Endothelial cell of umbilical vein (primary cell): ENCODE results near the gene HRH3. TPM values are rescaled to one million over a fixed set of nuclear protein-coding genes. Genes with fewer than 3 reads are reported as not detected.

Source experiments
- BruUV-seq: library from RNA; stranded (reverse); fragments of 400-500 nt; replicated peaks from 2 replicates; lab custom pipeline; 2021; lab: Mats Ljungman, UMichigan
- CTCF ChIA-PET: fragments of 300-600, 350-600 bp; sonication (Branson Sonifier 250); formaldehyde crosslinking; loops from one replicate; lab custom pipeline; 2021; ENCODE audit warnings: antibody characterized with exemption, inconsistent platforms; lab: Charles Lee
- POLR2A ChIA-PET: fragments of 300-600, 350-600 bp; sonication (Branson Sonifier 250); formaldehyde crosslinking; loops from one replicate; lab custom pipeline; 2021; ENCODE audit warnings: antibody characterized with exemption, inconsistent platforms; lab: Charles Lee
- DNase-seq: peaks from one replicate; pipeline ENCODE4 v3.0.0-alpha.2; 2011; ENCODE audit warnings: low read depth, low spot score
- FAIRE-seq: peaks from 2 replicates; lab custom pipeline; 2011; peaks lifted over from hg19 to GRCh38; lab: Jason Lieb, UNC
- H2AFZ ChIP-seq: 2 replicates; pipeline ENCODE4 v1.6.0; 2012; ENCODE audit warnings: low read depth, low read length, control low read depth, inconsistent platforms
- H3K27ac ChIP-seq: 2 replicates; pipeline ENCODE4 v1.5.1; 2011; ENCODE audit warnings: low read depth, mild to moderate bottlenecking, control low read depth, low read length, moderate library complexity; ENCODE audit not compliant: insufficient read depth
- H3K27me3 ChIP-seq, 2 experiments: 2 replicates each; pipeline versions ENCODE4 v1.6.0 to v1.6.1; 2011; ENCODE audit warnings: low read length in 2 of 2, mixed read lengths in 1 of 2; ENCODE audit not compliant: control insufficient read depth in 2 of 2, insufficient read depth in 2 of 2
- H3K36me3 ChIP-seq, 2 experiments: 2 replicates in 1 of 2; 3 replicates in 1 of 2; pipeline ENCODE4 v1.5.1; 2011; ENCODE audit warnings: low read length in 2 of 2, mild to moderate bottlenecking in 1 of 2, moderate library complexity in 1 of 2; ENCODE audit not compliant: control insufficient read depth in 2 of 2, insufficient read depth in 2 of 2; ENCODE audit errors: extremely low read depth in 1 of 2
- H3K4me1 ChIP-seq: 3 replicates; pipeline ENCODE4 v1.5.1; 2011; ENCODE audit warnings: mild to moderate bottlenecking, low read length; ENCODE audit not compliant: control insufficient read depth, insufficient read depth; ENCODE audit errors: extremely low read depth
- H3K4me2 ChIP-seq: 2 replicates; pipeline ENCODE4 v1.6.1; 2011; ENCODE audit warnings: low read length, control low read depth, mixed read lengths; ENCODE audit not compliant: insufficient read depth
- H3K4me3 ChIP-seq, 3 experiments: fragments of 200-600 bp in 1 of 3; sonication (generic), shearing (Covaris generic) in 1 of 3; replicated peaks in 1 of 3; 2 replicates each; pipeline ENCODE4 v1.5.1; 2011 to 2016; ENCODE audit warnings: control low read depth in 3 of 3, low read length in 3 of 3, mild to moderate bottlenecking in 2 of 3, inconsistent platforms in 1 of 3, low read depth in 1 of 3, moderate library complexity in 1 of 3; ENCODE audit not compliant: insufficient read depth in 1 of 3
- H3K79me2 ChIP-seq: 2 replicates; pipeline ENCODE4 v1.6.0; 2012; ENCODE audit warnings: low read length, inconsistent platforms; ENCODE audit not compliant: control insufficient read depth, insufficient read depth
- H3K9ac ChIP-seq: replicated peaks from 2 replicates; pipeline ENCODE3; 2011; ENCODE audit warnings: low read length, control low read depth; ENCODE audit not compliant: insufficient read depth; ENCODE audit errors: extremely low read depth
- H3K9me1 ChIP-seq: replicated peaks from 3 replicates; pipeline ENCODE4 v1.6.0; 2011; ENCODE audit warnings: mild to moderate bottlenecking, low read length; ENCODE audit not compliant: control insufficient read depth, insufficient read depth; ENCODE audit errors: extremely low read depth
- H3K9me3 ChIP-seq: replicated peaks from 2 replicates; pipeline ENCODE4 v1.5.1; 2012; ENCODE audit warnings: low read length, inconsistent platforms; ENCODE audit not compliant: control insufficient read depth, insufficient read depth
- H4K20me1 ChIP-seq: replicated peaks from 2 replicates; pipeline ENCODE3; 2011; ENCODE audit warnings: mild to moderate bottlenecking, low read length; ENCODE audit not compliant: control insufficient read depth, insufficient read depth; ENCODE audit errors: extremely low read depth
- CTCF ChIP-seq, 2 donors: IDR thresholded peaks; 1 replicate in 1 of 2; 2 replicates in 1 of 2; pipeline ENCODE4 v1.5.1; 2011; ENCODE audit warnings: low read length in 2 of 2, mild to moderate bottlenecking in 2 of 2, moderate library complexity in 2 of 2, control low read depth in 1 of 2, inconsistent platforms in 1 of 2, low read depth in 1 of 2; ENCODE audit not compliant: insufficient read depth in 1 of 2; ENCODE audit errors: extremely low read depth in 1 of 2
- FOS ChIP-seq: IDR thresholded peaks from 2 replicates; pipeline ENCODE4 v1.6.1; 2011; ENCODE audit warnings: mild to moderate bottlenecking, low read length, moderate library complexity, borderline replicate concordance; ENCODE audit not compliant: insufficient read depth
- GATA2 ChIP-seq: IDR thresholded peaks from 2 replicates; pipeline ENCODE4 v1.7.0; 2011; ENCODE audit warnings: low read depth, mild to moderate bottlenecking, moderate library complexity, mixed read lengths, low read length; ENCODE audit not compliant: insufficient read length, insufficient read depth
- dilution Hi-C: fragments of 300-500 bp; cut with MboI; formaldehyde crosslinking; loops from one replicate; pipeline ENCODE4 v1.15.0; 2019; ENCODE audit warnings: low sequenced_read_pairs; ENCODE audit not compliant: extremely low pct_ligation_motif_present
- intact Hi-C: fragments of 100-400 bp; cut with micrococcal nuclease; formaldehyde crosslinking; loops from one replicate; pipeline ENCODE4 v1.10.0; 2022
- polyA plus RNA-seq, 4 experiments: library from polyadenylated mRNA; depleted of rRNA in 3 of 4; stranded (reverse) in 3 of 4; unstranded in 1 of 4; fragments of >200 nt; gene quantifications; 2 replicates each; pipeline versions ENCODE4 v1.2.1 to v1.2.3, GENCODE V29; 2011 to 2012; ENCODE audit warnings: missing spikeins in 1 of 4
- total RNA-seq: library from RNA; stranded (reverse); gene quantifications from 2 replicates; pipeline ENCODE4 v1.2.3, GENCODE V29; 2021
- TF ChIP-seq, protein P1 (sequence below): IDR thresholded peaks from 2 replicates; pipeline ENCODE4 v1.6.1; 2011; ENCODE audit not compliant: insufficient read depth, insufficient read length

The HRH3 gene
- total and polyA plus RNA-seq, 2 donors (not counting 3 experiments of a cell fraction or from before 2014, with no cell fraction given): not detected

DNA sequence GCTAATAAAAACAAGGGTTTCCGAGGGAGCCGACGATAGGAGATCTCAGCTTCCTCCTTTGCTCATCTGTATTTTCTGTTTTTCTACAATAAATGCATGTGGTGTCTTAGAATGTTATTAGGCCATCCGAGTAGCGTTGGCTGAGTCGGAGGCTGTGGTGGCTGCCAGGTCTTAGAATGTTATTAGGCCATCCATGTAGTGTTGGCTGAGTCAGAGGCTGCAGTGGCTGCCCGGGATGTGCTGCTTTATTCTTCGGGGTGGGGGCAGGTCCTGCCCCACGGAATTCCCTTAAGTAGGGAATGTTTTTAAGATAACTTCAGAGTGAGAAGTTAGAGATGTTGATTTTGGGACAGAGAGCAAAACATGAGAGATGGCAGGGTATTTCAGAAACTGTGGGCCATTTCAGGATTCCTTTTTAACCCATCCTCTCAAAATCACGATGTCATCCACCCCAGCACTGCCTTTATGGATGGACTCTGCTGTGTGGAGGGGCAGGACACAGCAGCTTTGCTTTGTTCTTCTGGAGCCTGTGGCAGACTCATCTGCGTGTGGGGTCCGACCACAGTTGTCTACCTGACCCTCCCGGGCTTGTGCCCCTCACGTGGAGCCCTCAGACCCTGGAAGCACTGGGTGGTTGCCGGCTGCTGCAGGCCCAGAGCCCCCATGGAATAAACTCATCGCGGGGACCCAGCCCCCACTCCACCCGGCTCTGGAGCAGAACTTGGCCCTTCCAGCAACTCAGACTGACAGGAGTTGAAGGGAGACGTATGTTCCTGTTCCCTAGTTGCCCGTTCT lies 38.6 kb upstream of the HRH3 start:
- Histone ChIP-seq H3K9me3 (no peaks in the 10 kb centered on the region), H4K20me1 (no peaks in the 10 kb centered on the region), H3K4me1 (no peaks in the 10 kb centered on the region), H3K27ac (no peak overlapping the region), H3K9me1 (no peaks in the 10 kb centered on the region), H3K4me3 (no peak overlapping the region), H3K36me3 (peaks cover 2 to 35% of the 10 kb centered on the region in 2 experiments), H2AFZ (no peak overlapping the region), H3K4me2 (no peak overlapping the region), H3K79me2 (no peaks in the 10 kb centered on the region), H3K9ac (no peak overlapping the region), H3K27me3 (no peaks in the 10 kb centered on the region)
- ChIA-PET CTCF (interaction anchor here (1.1 kb wide), 1 partner anchor 248 kb away, joined by 4 read pairs; no protein-coding TSS in a partner anchor), POLR2A (no interaction called here)
- BruUV-seq: no TSS peak
- TF ChIP-seq FOS (peak; percentile 21), GATA2 (no peak), CTCF (IDR thresholded peaks at IDR 0.05; ENCODE audit: extremely low read depth in 1 of 2, insufficient read depth in 1 of 2, low read depth in 1 of 2, low read length in 2 of 2) (no peak)
- TF ChIP-seq, protein P1, sequence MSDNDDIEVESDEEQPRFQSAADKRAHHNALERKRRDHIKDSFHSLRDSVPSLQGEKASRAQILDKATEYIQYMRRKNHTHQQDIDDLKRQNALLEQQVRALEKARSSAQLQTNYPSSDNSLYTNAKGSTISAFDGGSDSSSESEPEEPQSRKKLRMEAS: no peak
- dilution Hi-C loops: no loop called here
- intact Hi-C loops: no loop called here
- FAIRE-seq: peak; percentile 26
- peak; percentile 28 for DNase-seq
